Glomerular visceral epithelial cell (primary cell): ENCODE data around the gene KPNA1.
"Not testable (repeated sequence)": the region's sequence is repeated elsewhere in the genome, so short reads cannot be mapped to it uniquely, and the experiment has no call there.

ENCODE experiments used
- DNase-seq: peaks from one replicate; pipeline ENCODE4 v3.0.0-alpha.2; 2016; ENCODE audit errors: extremely low spot score

The KPNA1 gene

DNA sequence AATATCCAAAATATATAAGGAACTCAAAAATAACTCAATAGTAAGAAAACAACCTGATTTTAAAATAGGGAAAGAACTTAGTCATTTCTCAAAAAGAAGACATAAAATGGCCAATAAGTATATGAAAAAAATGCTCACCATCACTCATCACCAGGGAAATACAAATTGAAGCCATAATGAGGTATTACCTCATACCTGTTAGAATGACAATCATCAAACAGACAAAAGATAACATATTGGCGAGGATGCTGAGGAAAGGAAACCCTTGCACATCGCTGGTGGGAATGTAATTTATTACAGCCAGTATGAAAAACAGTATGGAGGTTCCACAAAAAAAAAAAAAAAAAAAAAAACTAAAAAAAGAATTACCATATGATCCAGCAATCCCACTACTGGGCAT, 38.2 kb downstream of the KPNA1 start:
- no peak for DNase-seq

DNA sequence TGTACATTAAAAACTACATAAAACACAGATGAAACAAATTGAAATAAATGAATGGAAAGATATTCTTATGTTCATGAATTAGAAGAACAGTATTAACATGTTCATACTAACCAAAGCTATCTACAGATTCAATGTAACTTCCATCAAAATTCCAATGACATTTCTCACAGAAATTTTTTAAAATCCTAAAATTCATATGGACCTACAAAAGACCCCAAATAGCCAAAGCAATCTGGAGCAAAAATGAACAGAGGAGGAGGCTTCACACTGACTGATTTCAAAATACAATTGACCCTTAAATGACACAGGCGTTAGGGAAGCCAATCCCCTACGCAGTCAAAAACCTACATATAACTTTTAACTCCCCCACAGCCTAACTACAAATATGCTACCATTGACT, 39.4 kb downstream of the KPNA1 start:
- no peak for DNase-seq

DNA sequence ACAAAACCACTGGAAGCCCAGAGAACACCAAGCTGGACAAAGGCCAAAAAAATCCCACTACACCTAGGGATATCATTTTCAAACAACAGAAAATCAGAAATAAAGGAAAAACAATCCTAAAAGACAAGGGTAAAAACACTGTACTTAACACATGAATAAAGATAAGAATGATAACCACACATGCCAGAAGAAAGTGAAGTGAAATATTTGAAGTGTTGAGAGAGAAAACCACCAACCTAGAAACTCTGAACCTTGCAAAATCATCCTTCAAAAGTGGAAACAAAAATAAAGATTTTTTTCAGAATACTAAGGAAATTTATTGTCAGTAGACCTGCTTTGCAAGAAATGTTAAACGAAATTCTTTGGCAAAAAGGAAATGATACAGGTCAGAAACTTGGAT, 45.1 kb downstream of the KPNA1 start:
- DNase-seq: no peak

DNA sequence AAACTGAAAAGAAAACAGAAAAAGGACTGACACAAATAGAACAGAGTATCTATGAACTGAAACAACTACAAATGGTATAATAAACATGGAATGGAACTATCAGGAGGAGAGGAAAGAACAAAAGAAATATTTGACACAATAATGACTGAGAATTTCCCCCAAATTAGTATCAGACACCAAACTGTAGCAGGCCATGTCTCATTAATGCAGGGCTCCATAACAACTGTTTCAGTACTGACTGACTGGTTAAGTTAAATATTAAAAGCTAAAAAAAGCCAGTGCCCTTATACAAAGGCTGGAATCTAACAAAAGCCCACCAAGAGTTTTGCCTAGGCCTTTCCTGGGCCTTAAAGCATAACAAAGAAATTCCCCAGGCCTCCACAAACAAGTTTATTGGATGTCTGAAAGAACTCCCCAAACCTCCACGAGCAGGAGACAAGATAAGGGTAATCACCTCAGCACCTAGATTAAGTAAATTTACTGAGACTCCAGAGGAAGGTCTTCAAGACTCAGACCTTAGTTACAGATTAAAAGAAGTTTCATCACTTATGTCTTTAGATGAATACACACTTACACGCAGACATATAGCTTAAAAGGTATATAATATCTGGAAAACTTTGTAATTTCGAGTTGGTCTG, 45.7 kb downstream of the KPNA1 start:
- peak; percentile 6 for DNase-seq

DNA sequence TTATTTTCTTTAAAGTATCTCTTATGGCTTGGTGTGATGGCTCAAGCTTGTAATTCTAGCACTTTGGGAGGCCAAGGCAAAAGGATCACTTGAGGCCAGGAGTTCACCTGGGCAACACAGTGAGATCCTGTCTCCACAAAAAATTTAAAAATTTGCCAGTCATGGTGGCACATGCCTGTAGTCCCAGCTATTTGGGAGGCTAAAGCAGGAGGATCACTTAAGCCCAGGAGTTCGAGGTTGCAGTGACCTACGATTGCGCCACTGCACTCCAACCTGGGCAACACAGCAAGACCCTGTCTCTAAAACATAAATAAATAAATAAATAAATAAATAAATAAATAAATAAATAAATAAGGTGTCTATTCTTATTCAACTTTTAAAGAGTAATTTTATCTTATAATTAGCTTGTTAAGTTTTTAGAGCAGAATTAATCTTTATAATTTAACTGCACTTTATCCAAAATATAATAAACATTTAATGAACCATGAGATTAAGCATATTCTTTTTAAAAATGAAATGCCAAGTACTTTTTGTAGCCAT, 48.0 kb downstream of the KPNA1 start:
- no peak for DNase-seq

DNA sequence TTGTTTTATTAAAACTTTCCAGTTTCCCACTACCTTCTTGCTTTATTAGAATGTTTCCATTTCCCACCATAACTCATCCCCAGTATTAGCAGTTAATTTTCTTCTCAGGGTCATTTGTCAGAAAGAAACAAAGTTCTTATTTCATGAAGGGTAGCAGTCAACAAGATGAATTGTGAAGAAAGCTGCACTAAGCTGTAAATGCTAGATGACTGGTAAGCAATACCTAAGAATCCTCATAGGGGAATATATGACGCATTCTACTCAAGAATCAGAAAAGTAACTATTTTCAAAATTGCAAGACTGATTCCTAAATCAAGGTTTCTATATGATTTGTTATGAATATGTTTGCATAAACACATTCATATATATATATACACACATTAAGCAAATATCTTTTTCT, 50.1 kb downstream of the KPNA1 start:
- no peak for DNase-seq

DNA sequence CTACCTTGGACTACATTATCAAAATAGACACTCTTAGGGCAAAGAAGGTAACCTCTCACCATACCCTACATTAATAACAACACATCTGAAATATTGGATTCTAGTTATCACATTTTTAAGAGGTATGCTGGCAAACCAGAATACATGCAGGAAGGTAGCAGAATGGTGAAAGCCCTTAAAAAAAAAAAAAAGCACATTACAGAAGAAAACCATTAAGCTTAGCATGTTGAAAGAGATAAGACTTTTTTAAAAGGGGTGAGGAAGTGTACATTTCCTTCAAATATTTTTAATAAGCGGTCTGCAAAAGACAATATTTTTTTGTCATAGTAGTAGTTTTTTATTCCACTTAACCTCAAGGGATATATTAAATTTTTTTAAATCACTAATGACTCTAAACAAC, 52.3 kb downstream of the KPNA1 start:
- no peak for DNase-seq

DNA sequence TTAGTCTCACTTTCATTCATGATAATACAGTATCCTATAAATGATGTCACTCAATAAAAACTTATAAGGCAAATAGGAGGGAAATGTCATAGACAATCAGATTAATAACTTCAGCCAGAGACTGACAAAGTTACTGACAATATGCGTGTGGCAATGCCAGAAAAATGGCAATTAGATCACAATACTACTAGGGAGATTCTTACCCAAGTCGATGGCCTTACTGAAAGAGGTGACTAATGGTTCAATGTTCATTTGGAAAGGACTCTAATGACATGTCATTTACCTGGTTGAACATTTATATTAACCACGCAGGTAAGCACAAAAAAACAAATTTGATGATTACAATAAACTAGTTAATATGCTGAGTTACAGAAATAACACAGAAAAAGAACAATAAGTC, 52.9 kb downstream of the KPNA1 start:
- DNase-seq: no peak

DNA sequence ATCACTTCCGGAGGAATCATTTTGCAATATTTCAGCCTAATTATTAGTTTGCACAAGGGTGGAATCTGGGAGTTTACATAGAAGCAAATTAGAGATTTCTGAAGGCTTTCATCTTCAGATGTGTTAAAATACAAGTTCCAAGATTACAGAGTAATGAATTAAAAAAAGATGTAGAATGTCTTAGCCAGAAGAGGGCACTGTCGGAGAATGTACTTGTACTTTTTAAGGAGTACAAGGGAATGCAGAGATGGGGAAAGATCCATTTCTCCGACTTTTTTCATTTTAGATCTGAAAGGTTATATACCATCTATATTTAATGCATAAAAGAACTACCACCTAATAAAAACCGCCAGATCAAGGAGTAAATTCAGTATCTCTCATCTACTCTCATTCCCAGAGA, 55.7 kb downstream of the KPNA1 start:
- DNase-seq: peak; percentile 52

DNA sequence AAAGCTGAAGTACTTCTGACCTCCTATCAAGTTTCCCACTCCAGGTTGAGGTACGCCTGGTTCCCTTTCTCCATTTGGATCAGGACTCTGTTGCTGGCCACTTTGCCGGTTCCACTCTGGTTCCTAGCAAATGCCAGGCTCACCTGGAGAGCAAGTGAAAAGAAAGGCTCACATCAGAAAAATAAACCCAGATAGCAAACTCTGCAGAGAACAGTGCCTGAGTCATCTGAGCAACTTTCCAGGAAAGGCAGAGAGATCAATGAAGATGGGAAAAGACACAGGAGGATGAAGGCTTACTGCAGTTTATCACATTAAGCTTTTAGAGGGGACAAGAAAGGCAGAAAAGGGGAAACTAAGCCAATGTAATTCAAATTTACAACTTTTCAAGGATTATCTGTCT, 57.0 kb downstream of the KPNA1 start:
- DNase-seq: no peak

DNA sequence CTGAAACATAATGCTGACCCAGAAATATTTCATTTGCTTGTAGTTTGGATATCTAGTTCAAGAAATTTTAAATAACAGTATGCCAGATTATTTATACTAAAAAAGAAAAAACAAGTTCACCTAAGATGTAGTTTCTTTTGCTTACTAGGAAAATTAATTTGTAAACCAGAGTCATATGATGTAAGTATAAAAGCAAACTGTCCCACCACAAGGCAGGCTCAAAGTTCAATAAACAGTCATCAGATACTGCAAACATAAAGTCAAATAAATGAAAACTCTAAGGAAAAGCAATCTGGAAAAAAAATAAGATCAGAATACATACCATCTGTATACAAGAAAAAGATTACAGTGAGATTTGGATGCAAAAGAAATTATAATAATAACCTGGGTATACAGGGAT, 58.7 kb downstream of the KPNA1 start:
- DNase-seq: no peak

DNA sequence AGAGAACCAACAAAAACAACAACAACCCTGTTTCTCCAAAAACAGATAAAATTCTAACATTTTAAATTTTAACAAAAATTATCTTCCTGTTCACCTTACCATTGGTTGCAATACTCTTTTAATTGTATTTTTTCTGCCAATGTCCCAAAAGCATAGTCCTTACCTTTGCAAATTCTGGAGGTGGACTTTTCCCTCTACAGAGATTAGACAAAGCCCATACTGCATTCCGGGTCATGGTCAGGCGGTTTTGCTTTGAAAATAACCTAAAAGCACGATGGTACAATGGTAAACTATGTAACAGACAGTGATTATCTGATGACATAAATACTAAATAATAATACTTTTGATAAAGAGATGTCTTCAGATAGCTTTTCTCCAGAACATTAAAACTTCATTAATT, 63.4 kb downstream of the KPNA1 start:
- DNase-seq: no peak

DNA sequence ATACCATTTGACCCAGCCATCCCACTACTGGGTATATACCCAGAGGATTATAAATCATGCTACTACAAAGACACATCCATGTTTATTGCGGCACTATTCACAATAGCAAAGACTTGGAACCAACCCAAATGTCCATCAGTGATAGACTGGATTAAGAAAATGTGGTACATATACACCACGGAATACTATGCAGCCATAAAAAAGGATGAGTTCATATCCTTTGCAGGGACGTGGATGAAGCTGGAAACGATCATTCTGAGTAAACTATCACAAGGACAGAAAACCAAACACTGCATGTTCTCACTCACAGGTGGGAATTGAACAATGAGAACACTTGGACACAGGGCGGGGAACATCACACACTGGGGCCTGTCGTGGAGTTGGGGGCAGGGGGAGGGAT, 66.5 kb downstream of the KPNA1 start:
- DNase-seq: not testable (repeated sequence)

DNA sequence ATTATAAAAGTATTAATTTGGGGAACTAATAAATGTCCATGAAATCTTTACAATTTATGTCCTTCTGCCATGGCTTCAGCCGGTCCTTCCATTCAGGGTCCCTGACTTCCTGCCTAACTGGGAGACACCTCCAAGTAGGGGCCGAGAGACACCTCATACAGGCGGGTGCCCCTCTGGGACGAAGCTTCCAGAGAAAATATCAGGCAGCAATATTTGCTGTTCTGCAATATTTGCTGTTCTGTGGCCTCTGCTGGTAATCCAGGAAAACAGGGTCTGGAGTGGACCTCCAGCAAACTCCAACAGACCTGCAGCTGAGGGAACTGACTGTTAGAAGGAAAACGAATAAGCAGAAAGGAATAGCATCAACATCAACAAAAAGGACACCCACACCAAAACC, 70.2 kb downstream of the KPNA1 start:
- DNase-seq: not testable (repeated sequence)

DNA sequence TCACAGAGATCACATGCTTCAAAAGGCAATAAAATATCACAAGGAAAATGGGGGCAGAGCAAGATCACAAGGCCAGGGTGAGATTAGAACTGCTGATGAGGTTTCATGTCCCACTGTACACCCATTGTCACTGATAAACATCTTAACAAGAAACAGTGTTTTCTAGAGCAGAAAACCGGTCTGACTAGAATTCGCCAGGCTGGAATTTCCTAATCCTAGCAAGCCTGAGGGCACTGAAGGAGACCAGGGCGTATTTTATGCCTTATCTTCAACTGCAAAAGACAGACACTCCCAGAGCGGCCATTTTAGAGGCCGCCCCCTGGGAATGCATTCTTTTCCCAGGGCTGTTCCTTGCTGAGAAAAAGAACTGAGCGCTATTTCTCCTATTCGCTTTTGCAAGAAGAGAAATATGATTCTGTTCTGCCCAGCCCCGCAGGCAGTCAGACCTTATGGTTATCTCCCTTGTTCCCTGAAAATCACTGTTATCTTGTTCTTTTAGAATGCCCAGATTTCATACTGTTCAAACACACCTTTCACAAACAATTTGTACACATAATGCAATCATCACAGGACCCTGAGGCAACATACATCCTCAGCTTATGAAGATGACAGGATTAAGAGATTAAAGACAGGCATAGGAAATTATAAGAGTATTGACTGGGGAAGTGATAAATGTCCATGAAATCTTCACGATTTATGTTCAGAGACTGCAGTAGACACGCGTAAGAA, 70.8 kb downstream of the KPNA1 start:
- not testable (repeated sequence) for DNase-seq

DNA sequence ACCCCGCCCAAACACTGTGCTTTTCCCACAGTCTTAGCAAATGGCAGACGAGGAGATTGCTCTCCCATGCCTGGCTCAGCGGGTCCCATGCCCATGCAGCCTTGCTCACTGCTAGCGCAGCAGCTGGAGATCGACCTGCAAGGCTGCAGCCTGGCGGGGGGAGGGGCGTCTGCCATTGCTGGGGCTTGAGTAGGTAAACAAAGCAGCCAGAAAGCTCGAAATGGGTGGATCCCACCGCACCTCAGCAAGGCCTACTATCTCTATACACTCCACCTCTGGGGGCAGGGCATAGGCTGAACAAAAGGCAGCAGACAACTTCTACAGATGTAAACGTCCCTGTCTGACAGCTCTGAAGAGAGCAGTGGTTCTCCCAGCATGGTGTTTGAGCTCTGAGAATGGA, 71.6 kb downstream of the KPNA1 start:
- DNase-seq: no peak

DNA sequence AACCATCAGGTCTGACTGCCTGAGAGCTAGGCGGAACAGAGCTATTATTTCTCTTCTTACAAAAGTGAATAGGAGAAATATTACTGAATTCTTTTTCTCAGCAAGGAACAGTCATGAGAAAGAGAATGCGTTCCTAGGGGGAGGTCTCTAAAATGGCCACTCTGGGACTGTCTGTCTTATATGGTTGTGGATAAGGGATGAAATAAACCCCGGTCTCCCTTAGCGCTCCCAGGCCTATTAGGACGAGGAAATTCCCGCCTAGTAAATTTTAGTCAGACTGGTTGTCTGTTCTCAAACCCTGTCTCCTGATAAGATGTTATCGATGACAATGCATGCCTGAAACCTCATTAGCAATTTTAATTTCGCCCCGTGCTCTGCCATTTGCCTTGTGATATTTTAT, 78.8 kb downstream of the KPNA1 start:
- no peak for DNase-seq

DNA sequence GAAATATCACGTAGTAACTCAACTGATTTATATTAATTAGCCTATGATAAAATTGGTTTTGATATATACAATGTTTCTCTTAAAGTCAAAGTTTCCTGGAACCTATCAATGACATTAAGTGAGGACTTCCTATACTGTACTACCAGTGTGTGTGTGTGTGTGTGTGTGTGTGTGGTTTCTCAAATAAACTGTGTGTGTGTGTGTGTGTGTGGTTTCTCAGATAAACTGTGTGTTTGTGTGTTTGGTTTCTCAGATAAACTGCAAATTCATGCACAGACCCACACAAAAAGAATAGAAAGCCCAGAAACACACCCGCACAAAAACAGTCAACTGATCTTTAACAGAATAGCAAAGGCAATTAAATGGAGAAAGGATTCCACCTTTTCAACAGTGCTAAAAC, 84.4 kb downstream of the KPNA1 start:
- DNase-seq: no peak

DNA sequence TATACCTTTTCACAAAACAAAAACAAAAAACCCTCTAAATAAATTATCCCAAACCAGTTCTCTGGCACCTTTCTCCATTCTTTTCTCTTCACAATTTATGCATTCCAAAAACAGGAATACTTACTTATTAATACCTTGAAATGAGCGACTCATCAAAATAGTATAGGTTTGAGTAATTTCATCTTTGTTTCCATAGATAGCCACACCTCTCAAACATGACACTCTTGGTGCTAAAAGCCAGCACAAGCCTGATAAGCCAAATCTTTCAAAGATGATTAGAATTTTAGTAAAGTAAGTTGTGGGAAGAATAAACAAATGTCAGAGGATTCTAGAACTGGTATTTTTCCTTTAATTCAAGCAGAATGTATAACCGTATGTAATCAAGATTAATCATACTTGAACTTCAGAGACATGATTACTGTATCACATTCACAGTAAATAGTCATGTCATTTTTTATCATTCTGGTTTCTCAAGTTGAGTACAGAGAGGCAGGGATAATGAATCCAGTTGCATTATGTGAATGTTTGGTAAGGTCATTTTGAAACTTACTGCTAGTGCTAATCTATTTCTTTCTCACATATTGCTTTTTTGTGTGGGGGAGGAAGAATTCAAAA, 86.8 kb downstream of the KPNA1 start:
- DNase-seq: no peak

DNA sequence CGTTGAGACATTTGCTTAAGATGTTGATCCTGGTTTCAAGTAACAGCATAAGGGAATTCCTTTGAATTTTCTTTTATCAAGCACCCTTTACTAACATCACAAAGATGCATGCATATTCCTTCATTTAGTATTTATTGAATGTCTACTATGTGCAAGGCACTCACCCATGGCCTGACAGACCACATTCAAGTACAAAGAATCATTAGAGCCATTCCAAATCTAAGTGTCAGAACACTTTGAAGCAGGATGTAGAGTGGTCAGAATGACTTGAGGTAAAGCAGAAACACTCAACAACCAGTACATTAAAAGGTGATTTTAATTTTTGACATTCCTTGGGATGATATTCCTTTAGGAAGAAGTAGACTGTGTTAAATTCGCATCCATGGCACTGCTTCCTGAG, 92.9 kb downstream of the KPNA1 start:
- no peak for DNase-seq

DNA sequence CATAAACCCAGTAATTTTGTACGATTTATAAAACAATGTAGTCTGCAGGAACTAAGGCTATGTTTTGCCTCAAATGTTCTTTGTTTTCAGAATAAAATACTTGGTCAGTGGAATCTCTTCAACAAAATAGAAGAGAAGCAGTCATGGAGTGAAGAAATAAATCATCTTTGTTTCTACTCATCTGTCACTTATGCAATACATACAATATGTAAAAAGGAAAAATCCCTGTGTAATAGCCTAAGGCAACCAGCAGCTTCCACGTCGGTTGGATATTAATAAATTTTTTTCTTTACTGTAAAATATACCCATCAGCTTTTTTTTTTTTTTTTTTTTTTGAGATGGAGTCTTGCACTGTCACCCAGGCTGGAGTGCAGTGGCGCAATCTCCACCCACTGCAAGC, 93.6 kb downstream of the KPNA1 start:
- no peak for DNase-seq

DNA sequence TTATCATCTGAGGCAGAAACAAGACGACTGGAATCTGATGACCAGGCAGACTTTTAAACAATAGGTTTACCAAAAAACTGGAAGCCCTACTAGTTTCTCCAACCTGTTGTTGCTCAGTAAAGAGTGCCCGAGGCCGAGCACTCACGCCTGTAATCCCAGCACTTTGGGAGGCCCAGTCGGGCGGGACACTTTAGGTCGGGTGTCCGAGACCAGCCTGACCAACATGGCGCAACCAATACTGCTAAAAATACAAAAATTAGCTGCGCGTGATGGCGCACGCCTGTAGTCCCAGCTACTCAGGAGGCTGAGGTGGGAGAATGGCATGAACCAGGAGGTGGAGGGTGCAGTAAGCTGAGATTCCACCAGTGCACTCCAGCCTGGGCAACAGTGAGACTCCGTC, 97.8 kb downstream of the KPNA1 start:
- peak; percentile 21 for DNase-seq
